Activated CD8-positive, alpha-beta memory T cell treated with anti-CD3 and anti-CD28 coated beads for 36 hours (primary cell): Measurements from ENCODE around the gene ADAMTS2. TPM values are rescaled to one million over a fixed set of nuclear protein-coding genes. Genes with fewer than 3 reads are reported as not detected.

Source experiments
- CTCF ChIA-PET: fragments of 350-600 bp; sonication (Branson Sonifier 250); formaldehyde crosslinking; loops from one replicate; lab custom pipeline; 2021; ENCODE audit warnings: antibody characterized with exemption; lab: Charles Lee
- POLR2A ChIA-PET: fragments of 350-600 bp; sonication (Branson Sonifier 250); formaldehyde crosslinking; loops from one replicate; lab custom pipeline; 2021; ENCODE audit warnings: antibody characterized with exemption; lab: Charles Lee
- total RNA-seq, 2 experiments: library from RNA; stranded (reverse); gene quantifications; one replicate each; pipeline ENCODE4 v1.2.3, GENCODE V29; 2021

Gene ADAMTS2
- total RNA-seq, 2 experiments from 2014 or later: not detected

GRCh38 chr5:179194941-179195381 lies 150.3 kb downstream of the ADAMTS2 start:
- ChIA-PET POLR2A (no interaction called here), CTCF (no interaction called here)

DNA sequence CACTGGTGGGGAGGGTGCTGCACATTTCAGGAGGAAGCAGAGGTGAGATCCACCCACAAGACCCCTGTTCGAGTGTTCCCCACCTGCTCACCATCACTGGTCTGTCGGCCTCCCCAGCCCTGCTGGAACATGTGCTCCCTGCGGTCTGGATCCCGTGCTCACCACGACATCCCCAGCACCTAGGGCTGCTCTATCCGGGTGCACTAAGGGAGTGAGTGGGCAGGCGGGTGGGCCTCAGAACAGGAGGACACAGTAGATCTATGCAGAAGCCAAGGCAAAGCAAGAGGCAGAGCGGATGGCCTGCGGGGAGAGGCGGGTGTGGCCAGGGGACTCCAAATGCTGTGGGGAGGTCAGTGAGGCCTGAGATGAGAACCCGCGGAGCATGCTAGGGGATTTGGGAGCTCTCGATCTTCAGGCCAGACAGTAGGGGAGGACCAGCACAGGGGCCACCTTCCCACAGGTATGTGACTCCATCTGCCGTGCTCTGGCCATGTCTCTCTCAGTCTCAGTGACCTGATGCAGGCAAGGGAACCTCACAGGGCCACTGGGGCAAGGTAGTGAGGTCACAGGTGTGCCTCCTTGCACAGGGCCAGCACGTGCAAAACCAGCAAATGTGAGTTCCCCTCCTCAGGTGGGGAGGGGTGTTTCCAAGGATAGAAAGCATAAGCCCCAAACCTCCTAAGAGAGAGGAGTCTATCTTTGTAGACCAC lies 150.9 kb downstream of the ADAMTS2 start:
- CTCF ChIA-PET: no interaction called here
- POLR2A ChIA-PET: no interaction called here

DNA sequence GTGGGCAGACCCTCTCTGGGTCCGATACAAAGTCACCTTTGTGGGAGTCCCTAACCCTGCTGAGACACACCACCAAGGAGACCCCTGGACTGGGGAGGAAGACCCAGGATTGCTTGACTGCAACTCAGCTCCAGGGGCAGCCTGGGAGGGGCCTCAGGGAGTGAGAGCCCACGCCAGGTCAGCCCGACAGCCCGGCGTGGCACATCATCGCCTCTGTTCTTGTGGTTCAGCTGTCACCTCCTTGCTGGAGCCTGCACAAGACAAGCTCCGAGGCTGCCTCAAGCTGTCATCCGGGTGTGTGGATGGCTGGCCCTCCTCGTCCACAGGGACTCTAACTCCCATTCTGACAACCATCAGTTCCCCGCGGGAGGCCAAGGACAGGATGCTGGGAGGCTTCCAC lies 151.5 kb downstream of the ADAMTS2 start:
- ChIA-PET CTCF (no interaction called here), POLR2A (no interaction called here)

DNA sequence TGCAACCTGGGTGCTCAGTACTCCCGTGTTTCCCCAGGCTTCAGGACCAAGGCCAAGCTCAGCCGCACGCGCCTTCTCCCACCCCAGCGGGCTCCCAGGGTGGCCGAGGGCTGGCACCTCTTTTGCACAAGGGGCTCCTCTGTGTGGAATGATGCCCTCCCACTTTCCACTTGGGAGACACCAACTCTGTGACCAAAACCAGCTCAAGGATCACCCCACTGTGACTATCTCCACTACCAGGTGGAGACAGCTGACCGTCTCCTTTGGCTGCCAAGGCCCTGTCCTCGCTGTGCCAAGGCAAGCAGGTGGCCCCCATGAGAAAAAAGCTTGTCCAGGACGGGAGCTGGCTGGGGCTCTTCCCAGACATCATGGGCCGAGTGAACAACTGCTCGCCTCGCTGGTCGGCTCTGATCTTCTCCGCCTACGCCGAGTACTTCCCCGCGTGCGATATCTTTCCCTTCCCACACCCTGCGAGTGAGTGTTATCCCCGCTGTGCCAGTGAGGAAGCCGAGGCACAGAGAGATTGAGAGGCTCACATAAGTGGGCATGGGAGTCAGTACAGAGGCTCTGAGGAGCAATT lies 152.3 kb downstream of the ADAMTS2 start:
- POLR2A ChIA-PET: no interaction called here
- CTCF ChIA-PET: no interaction called here

- POLR2A ChIA-PET: no interaction called here
- CTCF ChIA-PET: no interaction called here
Measured at GRCh38 chr5:179192185-179192890, 152.9 kb downstream of the ADAMTS2 start.

DNA sequence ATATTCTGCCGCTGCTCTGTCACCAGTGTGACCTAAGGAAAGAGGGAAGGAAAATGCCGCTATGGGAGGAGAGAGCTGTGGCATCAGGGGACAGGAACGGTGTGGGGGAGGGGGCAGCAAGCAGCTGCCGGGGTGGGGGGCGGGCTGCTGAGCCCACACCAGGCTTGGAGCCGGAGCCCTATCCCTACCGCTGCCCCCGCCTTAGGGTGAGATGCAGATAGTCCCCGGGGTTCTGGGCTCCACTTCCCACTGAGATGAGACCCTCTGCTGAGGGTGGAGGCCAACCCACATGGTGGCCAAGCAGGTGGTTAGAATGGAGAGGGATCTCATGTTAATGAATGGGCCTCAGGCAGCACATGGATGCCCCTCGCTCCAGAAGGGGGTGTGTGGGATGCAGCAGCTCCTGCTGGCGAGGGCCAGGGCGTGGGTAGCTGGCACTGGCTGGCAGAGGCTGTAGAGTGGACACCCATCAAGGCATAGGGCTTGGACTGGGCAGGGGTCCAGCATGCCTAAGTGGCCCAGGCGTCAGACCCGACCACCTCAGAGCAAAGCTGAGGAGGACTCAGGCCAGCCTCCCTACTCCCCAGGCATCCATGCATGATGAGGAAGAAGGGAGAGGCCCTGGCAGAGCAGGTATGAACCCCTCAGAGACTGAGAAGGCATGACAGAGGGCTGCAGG lies 153.6 kb downstream of the ADAMTS2 start:
- POLR2A ChIA-PET: no interaction called here
- CTCF ChIA-PET: no interaction called here

- CTCF ChIA-PET: no interaction called here
- POLR2A ChIA-PET: no interaction called here
Measured at GRCh38 chr5:179190851-179191505, 154.3 kb downstream of the ADAMTS2 start.

GRCh38 chr5:179188636-179189035 lies 156.6 kb downstream of the ADAMTS2 start:
- CTCF ChIA-PET: no interaction called here

DNA sequence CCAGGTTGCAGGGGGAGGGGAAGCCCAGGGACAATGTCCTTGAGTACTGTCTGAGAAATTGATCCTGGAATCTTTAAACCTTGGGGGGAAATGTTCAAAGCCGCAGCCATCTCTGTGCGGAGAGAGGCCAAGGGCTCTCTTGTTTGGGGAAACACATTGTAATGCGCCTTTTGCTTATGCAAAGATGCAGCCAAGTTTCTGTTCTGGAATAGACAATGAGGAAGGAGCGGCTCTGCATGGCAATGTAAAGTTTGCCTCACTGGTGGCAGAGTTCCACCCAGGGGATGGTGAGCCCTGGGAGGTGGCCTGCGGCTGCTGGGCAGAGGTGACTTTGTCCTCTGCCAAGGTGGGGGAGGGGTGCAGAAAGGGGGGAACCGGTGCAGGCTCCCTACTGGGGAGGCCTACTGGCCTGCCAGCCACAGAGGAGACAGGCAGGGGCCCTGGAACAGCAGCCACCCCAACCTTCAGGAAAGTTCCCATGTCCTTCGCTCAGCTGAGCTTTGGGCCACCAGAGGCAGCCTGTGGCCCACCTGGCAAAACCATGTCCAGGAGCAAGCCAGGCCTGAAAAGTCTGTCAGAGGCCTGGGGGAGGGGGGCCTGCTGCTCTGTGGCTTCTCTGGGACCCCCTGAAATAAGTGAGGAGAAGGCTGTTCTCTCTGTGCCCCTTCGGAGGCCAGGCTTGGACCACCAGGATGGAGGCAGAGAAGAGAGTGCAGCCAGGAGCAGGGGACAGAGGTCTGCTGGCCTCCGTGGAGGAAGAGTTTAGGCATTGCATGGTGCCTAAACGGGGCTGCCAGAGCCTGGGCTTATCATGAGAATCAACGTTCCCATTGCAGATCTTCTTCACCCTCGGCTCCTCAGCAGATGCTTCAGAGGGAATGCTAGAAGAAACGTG lies 157.3 kb downstream of the ADAMTS2 start:
- ChIA-PET CTCF (no interaction called here), POLR2A (no interaction called here)

More at GRCh38 chr5:179188636-179189035, 156.6 kb downstream of the ADAMTS2 start:
- POLR2A ChIA-PET: no interaction called here

- ChIA-PET POLR2A (no interaction called here), CTCF (no interaction called here)
Measured at GRCh38 chr5:179187229-179187678, 158.0 kb downstream of the ADAMTS2 start.

GRCh38 chr5:179186801-179187200 lies 158.5 kb downstream of the ADAMTS2 start:
- ChIA-PET POLR2A (no interaction called here), CTCF (no interaction called here)

DNA sequence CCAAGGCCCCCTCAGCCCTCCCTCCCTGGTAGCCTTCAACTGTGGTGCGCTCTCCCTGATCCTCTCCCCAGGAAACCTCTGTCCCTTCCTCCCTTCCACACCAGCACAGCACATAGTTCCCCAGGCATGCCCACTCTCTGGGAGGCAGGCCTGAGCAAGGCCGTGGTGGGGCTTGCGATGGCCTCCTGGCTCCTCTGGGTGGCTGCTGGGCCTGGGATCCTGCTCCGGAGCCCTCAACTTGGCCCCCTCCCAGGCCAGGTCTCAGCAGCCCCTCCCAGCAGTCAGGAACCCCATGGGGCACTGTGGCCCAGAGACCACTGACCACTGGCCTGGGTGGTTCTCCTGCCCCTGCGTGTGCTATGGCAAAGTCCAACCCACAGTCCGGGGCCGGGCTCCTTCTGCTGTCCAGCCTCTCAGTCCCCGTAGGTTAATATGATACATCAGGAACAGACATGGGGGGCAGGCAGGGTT lies 159.3 kb downstream of the ADAMTS2 start:
- POLR2A ChIA-PET: no interaction called here

DNA sequence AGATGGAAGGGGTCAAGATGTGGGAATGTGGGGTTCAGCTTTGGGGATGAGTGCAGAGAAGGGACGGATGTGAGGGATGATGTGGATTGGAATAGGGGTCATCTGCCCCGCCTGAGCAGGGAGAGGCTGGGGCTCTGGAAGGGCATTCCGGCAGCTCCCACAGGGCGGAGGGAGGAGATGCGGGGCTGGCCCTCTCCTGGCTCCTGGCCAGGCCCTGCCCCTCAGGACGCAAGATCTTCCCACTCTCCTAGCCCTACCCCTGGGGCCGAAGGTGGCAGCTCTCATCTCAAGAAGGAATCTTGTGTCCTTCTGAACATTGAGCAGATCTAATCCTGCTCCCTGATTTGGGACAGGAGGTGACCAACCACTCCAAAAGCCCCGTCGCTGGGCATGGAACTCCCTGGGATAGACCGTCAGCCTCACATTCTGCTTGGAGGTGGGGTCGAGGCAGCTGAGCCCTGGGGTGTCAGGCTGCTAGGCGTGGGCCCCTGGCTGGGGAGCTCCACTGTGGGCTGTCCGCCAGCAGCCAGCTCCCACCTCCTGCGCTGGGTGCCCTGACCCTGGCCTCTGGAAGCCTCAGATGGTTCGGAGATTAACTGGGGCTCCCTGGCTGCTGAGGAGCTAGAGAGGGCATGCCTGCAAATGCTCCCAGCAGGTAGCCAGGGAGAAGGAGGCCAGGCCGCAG lies 159.9 kb downstream of the ADAMTS2 start:
- ChIA-PET POLR2A (no interaction called here), CTCF (no interaction called here)

More for the DNA sequence above, 159.3 kb downstream of the ADAMTS2 start:
- CTCF ChIA-PET: no interaction called here

DNA sequence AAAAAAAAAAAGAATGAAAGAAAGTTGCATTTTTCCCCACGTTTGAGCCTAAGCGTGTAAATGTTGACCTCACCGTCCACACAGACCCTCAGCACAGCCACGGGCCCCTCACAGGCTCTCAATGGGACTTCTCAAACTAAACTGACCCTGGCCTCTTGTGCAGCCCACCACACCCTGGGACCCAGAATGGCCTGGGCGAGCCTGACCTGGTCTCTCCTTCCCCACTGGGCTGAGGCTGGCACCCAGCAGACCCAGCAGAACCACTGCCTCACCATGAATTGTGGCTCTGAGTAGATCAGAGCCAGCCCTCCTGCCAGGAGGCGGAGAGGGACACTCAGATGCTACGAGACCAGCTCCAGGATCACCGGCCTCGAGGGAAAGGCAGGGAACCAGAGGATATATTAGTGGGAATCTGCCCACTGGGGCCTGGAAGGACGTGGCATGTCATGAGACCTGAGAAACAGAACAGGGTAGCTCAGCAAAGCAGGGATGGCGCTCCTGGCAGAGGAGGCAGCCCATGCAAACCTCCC lies 160.7 kb downstream of the ADAMTS2 start:
- POLR2A ChIA-PET: no interaction called here
- CTCF ChIA-PET: no interaction called here

DNA sequence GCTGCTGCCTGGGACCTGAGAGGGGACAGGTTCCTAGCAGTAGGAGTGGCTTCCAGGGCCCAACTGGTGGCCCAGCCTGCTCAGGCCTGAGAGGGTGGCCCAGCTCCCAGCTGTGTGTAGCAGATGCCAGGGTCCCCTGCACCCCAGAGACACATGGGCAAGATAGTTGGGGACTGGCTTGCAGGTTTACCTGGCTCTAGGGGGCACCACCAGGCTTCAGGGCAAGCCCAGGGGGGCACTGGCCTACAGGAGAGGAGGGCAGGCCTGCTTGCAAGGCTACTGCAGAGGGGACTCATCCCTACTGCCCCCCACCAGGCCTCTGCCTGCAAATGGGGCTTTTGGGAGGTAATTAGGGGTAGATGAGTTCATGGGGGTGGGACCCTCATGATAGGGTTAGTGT lies 161.8 kb downstream of the ADAMTS2 start:
- CTCF ChIA-PET: no interaction called here
- POLR2A ChIA-PET: no interaction called here

DNA sequence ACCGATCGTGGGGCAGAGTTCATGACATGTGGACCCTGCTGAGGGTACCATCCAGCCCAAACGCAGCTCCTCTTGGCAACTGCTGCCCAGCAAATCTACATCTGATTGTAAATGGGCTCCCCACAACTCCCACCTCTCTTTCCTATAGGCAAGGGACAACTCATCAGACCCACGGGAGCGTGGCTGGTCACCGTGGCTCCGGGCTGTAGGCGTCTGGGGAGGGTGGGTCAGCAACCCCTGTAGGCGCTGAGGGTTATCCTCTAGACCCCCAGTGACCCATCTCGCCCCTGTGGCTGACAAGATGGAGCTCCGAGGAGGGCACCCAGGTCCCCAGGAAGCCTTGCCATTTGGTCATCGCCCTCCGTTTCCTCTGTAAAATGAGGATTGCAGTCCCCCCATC lies 162.7 kb downstream of the ADAMTS2 start:
- ChIA-PET POLR2A (no interaction called here), CTCF (no interaction called here)

DNA sequence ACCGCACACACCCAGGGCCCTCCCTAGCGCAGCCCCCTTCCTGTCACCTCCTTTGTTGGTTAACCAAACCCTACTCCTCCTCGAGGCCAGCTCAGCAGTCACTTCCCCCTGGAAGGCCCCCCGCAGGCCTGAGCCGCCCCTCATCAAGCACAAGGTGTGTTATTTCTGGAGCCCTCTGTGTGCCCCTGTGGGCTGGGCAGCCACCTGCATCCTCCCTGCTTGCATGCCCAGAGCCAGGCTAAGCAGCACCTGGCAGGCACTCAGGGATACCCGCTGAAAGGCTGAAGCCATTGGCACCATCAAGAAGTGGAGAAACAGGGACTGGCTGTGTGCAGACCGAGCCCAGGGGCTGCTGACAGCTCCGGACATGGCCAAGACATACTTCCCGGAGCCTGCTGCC lies 163.3 kb downstream of the ADAMTS2 start:
- POLR2A ChIA-PET: no interaction called here
- CTCF ChIA-PET: no interaction called here
